Mucosa of descending colon (tissue), 3 donors: ENCODE results near the gene IFNAR2. TPM values are rescaled to one million over a fixed set of nuclear protein-coding genes. Genes with fewer than 3 reads are reported as not detected.
"Not testable (repeated sequence)": the region's sequence is repeated elsewhere in the genome, so short reads cannot be mapped to it uniquely, and the experiment has no call there.

Experiments used
- ATAC-seq: fragments of 200-7000 bp; cut with Tn5 transposase; one replicate; pipeline ENCODE4 v1.9.1; 2020; ENCODE audit warnings: mild to moderate bottlenecking, moderate library complexity
- DNase-seq, 3 donors: peaks; one replicate each; pipeline ENCODE4 v3.0.0-alpha.2; 2020
- H3K36me3 ChIP-seq: fragments of 200-600 bp; one replicate; pipeline ENCODE4 v1.8.0; 2021; ENCODE audit warnings: low read depth, mild to moderate bottlenecking
- H3K4me1 ChIP-seq: fragments of 200-600 bp; one replicate; pipeline ENCODE4 v1.8.0; 2021; ENCODE audit warnings: low read depth, mild to moderate bottlenecking
- H3K4me3 ChIP-seq: fragments of 200-600 bp; one replicate; pipeline ENCODE4 v1.8.0; 2021; ENCODE audit warnings: mild to moderate bottlenecking
- H3K9me3 ChIP-seq: fragments of 200-600 bp; one replicate; pipeline ENCODE4 v1.8.0; 2021; ENCODE audit warnings: mild to moderate bottlenecking
- intact Hi-C, 2 donors: fragments of 100-400 bp; cut with DNase I in 1 of 2; cut with micrococcal nuclease in 1 of 2; formaldehyde crosslinking; loops; one replicate each; pipeline versions ENCODE4 v1.11.0 to v1.11.1; 2022; cut with DNase I, micrococcal nuclease
- total RNA-seq, 3 donors: library from RNA; stranded (reverse); fragmentation: NEBNext Ultra II Directional in 2 of 3; extraction: Animal tissue kit (Norgen Biotek cat#: 25700) in 2 of 3; gene quantifications; one replicate each; pipeline versions ENCODE4 v1.2.1 to v1.2.4, GENCODE V29; 2021 to 2023
- TF ChIP-seq, protein P1 (sequence below): fragments of 200-600 bp; IDR thresholded peaks from one replicate; pipeline ENCODE4 v1.8.0; 2022; ENCODE audit warnings: antibody characterized with exemption, mild to moderate bottlenecking
- donor health status: DM: no; HTN: no; CAD: no; lungs with moderate emphysema.
- donor health status: DM: no; HTN: no; CAD: no.
- donor health status: DM: no; HTN: yes; CAD: no.

The IFNAR2 gene
- total RNA-seq, 3 donors from 2014 or later = 11.9 to 20.5 (median 18.2) TPM

DNA sequence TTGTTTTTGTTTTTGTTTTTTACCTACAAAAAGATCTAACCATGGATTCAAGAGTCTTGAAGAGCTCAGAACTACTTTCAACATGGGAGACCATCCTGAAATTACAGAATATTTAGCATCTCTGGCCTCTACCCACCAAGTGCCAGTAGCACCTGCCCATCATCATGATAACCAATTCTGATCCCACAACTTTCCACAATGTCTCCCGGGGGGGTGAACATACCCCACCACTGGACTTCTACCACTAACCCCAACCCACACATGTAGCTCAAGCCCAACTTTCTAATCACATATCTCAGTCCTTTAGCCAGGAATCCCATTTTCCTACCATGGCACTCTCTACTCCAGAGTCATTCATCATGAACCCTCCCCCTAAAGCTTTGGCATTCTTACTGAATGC, 15.7 kb upstream of the IFNAR2 start:
- Histone ChIP-seq H3K4me1 (peaks cover 4% of the 10 kb centered on the region), H3K36me3 (no peaks in the 10 kb centered on the region), H3K4me3 (no peak overlapping the region), H3K9me3 (no peaks in the 10 kb centered on the region)
- DNase-seq = no peak
- intact Hi-C loops = no loop called here
- TF ChIP-seq, protein P1, sequence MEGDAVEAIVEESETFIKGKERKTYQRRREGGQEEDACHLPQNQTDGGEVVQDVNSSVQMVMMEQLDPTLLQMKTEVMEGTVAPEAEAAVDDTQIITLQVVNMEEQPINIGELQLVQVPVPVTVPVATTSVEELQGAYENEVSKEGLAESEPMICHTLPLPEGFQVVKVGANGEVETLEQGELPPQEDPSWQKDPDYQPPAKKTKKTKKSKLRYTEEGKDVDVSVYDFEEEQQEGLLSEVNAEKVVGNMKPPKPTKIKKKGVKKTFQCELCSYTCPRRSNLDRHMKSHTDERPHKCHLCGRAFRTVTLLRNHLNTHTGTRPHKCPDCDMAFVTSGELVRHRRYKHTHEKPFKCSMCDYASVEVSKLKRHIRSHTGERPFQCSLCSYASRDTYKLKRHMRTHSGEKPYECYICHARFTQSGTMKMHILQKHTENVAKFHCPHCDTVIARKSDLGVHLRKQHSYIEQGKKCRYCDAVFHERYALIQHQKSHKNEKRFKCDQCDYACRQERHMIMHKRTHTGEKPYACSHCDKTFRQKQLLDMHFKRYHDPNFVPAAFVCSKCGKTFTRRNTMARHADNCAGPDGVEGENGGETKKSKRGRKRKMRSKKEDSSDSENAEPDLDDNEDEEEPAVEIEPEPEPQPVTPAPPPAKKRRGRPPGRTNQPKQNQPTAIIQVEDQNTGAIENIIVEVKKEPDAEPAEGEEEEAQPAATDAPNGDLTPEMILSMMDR = no peak
- no peak for ATAC-seq

DNA sequence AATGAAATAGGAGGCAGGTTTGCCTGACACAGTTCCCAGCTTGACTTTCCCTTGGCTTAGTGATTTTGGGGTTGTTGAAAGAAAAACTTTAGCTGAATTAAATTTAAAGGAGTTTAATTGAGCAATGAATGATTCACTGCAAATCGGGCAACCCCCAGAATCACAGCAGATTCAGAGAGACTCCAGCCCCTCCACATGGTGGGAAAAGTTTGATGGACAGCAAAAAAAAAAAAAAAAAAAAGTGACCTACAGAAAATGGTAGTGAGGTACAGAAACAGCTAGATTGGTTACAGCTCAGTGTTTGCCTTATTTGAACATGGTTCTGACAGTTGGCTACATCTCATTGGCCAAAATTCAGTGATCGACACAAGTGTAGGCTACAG, 12.6 kb upstream of the IFNAR2 start:
- Histone ChIP-seq H3K4me1 (peaks cover under 1% of the 10 kb centered on the region), H3K4me3 (no peak overlapping the region), H3K9me3 (no peaks in the 10 kb centered on the region), H3K36me3 (no peaks in the 10 kb centered on the region)
- ATAC-seq = no peak
- intact Hi-C loops = no loop called here
- TF ChIP-seq, protein P1 = no peak
- DNase-seq = no peak

DNA sequence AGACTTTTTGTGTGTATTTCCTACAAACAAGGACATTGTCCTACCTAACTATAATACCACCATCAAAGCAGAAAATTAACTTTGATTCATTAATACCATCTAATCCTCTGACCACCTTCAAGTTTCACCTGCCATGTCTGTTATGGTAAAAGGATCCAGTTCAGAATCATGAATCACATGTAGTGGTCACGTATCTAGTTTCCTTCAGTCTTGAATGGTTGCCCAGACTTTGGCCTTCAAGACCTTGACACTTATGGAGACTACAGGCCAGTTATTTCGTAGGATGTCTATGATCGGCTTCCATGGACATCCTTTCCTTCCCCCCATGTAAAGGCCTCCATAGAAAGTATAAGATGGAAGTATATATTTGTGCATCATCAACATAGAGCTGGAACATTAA, 10.4 kb upstream of the IFNAR2 start:
- intact Hi-C loops = no loop called here

DNA sequence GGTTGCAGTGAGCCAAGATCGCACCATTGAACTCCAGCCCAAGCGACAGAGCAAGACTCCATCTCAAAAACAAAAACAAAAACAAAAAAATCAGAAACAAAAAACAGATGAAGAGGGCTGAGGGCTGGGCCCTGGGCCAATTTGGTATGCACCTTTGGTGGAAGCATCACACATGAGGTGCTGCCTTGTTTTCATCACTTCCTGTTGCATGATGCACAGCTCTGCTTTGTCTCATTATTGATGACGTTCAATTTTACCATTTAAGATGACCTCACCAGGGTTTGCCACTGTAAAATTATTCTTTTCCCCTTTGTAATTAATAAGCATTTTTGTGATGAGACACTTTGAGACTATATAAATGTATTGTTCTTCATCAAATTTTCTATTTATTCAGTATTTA, 9.8 kb upstream of the IFNAR2 start:
- Histone ChIP-seq H3K36me3 (no peaks in the 10 kb centered on the region), H3K4me3 (no peak overlapping the region), H3K4me1 (no peaks in the 10 kb centered on the region), H3K9me3 (no peaks in the 10 kb centered on the region)
- DNase-seq (no peak), ATAC-seq (no peak)
- TF ChIP-seq, protein P1 = no peak
- intact Hi-C loops = no loop called here

More for the DNA sequence above, 10.4 kb upstream of the IFNAR2 start:
- TF ChIP-seq, protein P1 = no peak
- H3K9me3 ChIP-seq = no peaks in the 10 kb centered on the region
- H3K36me3 ChIP-seq = no peaks in the 10 kb centered on the region
- H3K4me3 ChIP-seq = no peak overlapping the region
- ATAC-seq = no peak
- no peak for DNase-seq
- H3K4me1 ChIP-seq = no peaks in the 10 kb centered on the region

DNA sequence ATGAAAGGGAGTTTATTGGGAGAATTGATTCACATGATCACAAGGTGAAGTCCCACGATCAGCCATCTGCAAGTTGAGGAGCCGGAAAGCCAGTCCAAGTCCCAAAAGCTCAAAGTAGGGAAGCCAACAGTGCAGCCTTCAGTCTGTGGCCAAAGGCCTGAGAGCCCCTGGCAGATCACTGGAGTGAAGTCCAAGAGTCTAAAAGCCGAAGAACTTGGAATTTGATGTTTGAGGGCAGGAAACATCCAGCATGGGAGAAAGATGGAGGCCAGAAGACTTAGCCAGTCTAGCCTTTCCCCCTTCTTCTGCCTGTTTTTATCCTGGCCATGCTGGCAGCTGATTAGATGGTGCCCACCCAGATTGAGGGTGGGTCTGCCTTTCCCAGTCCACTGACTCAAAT, 4.4 kb upstream of the IFNAR2 start:
- intact Hi-C loops, H3K4me1 ChIP-seq, H3K9me3 ChIP-seq, H3K36me3 ChIP-seq, H3K4me3 ChIP-seq, ATAC-seq, DNase-seq: not testable (repeated sequence)

DNA sequence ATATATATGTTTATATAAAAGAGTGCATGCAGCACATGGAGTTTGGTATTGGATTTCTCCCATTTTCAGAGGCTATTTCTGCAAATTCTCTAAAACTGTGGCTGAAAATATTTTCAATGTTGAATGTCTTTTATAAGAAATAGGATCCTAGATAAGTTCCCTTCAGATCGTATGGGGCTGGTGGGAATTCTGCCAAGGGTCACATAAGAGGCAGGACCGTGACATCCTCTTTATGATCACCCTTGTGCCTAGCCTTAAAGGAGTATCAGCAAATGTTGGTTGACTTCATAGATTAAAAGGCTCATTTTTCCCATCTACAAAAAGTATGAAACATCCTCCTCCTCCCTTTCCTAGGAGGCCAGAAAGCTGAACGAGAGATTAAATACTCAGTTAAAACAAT, 1.3 kb upstream of the IFNAR2 start:
- TF ChIP-seq, protein P1 = no peak
- intact Hi-C loops = no loop called here

More for the DNA sequence above, 1.3 kb upstream of the IFNAR2 start:
- DNase-seq (peak in 1 of 3 donors; percentile 36), ATAC-seq (no peak)
- no peaks in the 10 kb centered on the region for H3K36me3 ChIP-seq
- peaks cover 10% of the 10 kb centered on the region for H3K4me1 ChIP-seq
- no peak overlapping the region for H3K4me3 ChIP-seq
- no peaks in the 10 kb centered on the region for H3K9me3 ChIP-seq
